GM23338 (cell line): Measurements from ENCODE around the gene ZNF583. TPM values are rescaled to one million over a fixed set of nuclear protein-coding genes. Genes with fewer than 3 reads are reported as not detected.

Experiments used
- ATAC-seq: fragments of 200-7000 bp; cut with Tn5 transposase; 3 replicates; pipeline ENCODE4 v1.9.1; 2020
- DNase-seq: peaks from one replicate; pipeline ENCODE4 v3.0.0-alpha.2; 2015; ENCODE audit warnings: low spot score
- H2AFZ ChIP-seq: fragments of 200-600 bp; sonication (generic); 2 replicates; pipeline ENCODE4 v1.8.0; 2016; ENCODE audit warnings: antibody characterized with exemption, mild to moderate bottlenecking, moderate library complexity
- H3F3A ChIP-seq: fragments of 200-600 bp; sonication (generic); replicated peaks from 2 replicates; pipeline ENCODE4 v1.8.0; 2017; ENCODE audit warnings: antibody characterized with exemption, mixed run types, low read depth
- H3K27ac ChIP-seq: fragments of 200-600 bp; sonication (generic); 2 replicates; pipeline ENCODE4 v1.6.1; 2016; ENCODE audit warnings: low read depth
- H3K27me3 ChIP-seq: fragments of 200-600 bp; sonication (generic); 2 replicates; pipeline ENCODE4 v1.8.0; 2016; ENCODE audit warnings: mild to moderate bottlenecking, mixed run types, moderate library complexity; ENCODE audit not compliant: insufficient read depth
- H3K36me3 ChIP-seq: fragments of 200-600 bp; sonication (generic); 2 replicates; pipeline ENCODE4 v1.8.0; 2016; ENCODE audit warnings: mild to moderate bottlenecking; ENCODE audit not compliant: insufficient read depth
- H3K4me1 ChIP-seq: fragments of 200-600 bp; sonication (generic); 2 replicates; pipeline ENCODE4 v1.8.0; 2016; ENCODE audit warnings: mild to moderate bottlenecking, moderate library complexity; ENCODE audit not compliant: insufficient read depth
- H3K4me2 ChIP-seq: fragments of 200-600 bp; sonication (generic); 2 replicates; pipeline ENCODE4 v1.7.1; 2017; ENCODE audit warnings: mixed run types
- H3K4me3 ChIP-seq: fragments of 200-600 bp; sonication (generic); 2 replicates; pipeline ENCODE4 v1.6.1; 2016; ENCODE audit warnings: mixed run types
- H3K79me2 ChIP-seq: fragments of 200-600 bp; sonication (generic); replicated peaks from 2 replicates; pipeline ENCODE4 v1.8.0; 2017; ENCODE audit warnings: mild to moderate bottlenecking; ENCODE audit not compliant: insufficient read depth
- H3K9me2 ChIP-seq: fragments of 200-600 bp; sonication (generic); 2 replicates; pipeline ENCODE4 v1.8.0; 2017; ENCODE audit not compliant: insufficient read depth
- H4K20me1 ChIP-seq: fragments of 200-600 bp; sonication (generic); replicated peaks from 2 replicates; pipeline ENCODE4 v1.8.0; 2017; ENCODE audit warnings: mild to moderate bottlenecking; ENCODE audit not compliant: insufficient read depth
- H3K27ac Mint-ChIP-seq: 2 replicates; pipeline ENCODE4 v1.8.0; 2020; ENCODE audit warnings: inconsistent platforms, mild to moderate bottlenecking, moderate library complexity, mixed read lengths
- H3K27me3 Mint-ChIP-seq: 3 replicates; pipeline ENCODE4 v1.8.0; 2022; ENCODE audit warnings: low read depth, mild to moderate bottlenecking, moderate library complexity, mixed read lengths, inconsistent platforms; ENCODE audit not compliant: insufficient read depth, poor library complexity
- H3K36me3 Mint-ChIP-seq: 3 replicates; pipeline ENCODE4 v1.8.0; 2021; ENCODE audit warnings: low read depth, mild to moderate bottlenecking, inconsistent platforms, moderate library complexity, mixed read lengths
- H3K4me1 Mint-ChIP-seq: 3 replicates; pipeline ENCODE4 v1.8.0; 2020; ENCODE audit warnings: mild to moderate bottlenecking, inconsistent platforms, mixed read lengths
- H3K4me3 Mint-ChIP-seq: 3 replicates; pipeline ENCODE4 v1.8.0; 2021; ENCODE audit warnings: moderate library complexity, mild to moderate bottlenecking, inconsistent platforms, mixed read lengths
- H3K9me3 Mint-ChIP-seq: 3 replicates; pipeline ENCODE4 v1.8.0; 2020; ENCODE audit warnings: moderate library complexity, mild to moderate bottlenecking, inconsistent platforms, mixed read lengths
- CTCF ChIP-seq, 2 experiments: fragments of 200-600 bp in 1 of 2; sonication (generic) in 1 of 2; conservative IDR thresholded peaks; 2 replicates each; pipeline versions ENCODE4 v1.5.1 to v1.6.1; 2016 to 2017; ENCODE audit warnings: antibody characterized with exemption in 2 of 2, low read depth in 2 of 2, mild to moderate bottlenecking in 2 of 2, moderate library complexity in 1 of 2
- ETS1 ChIP-seq: IDR thresholded peaks from 2 replicates; pipeline ENCODE4 v1.6.1; 2016; ENCODE audit warnings: antibody characterized with exemption
- EZH2phosphoT487 ChIP-seq: fragments of 200-600 bp; sonication (generic); IDR thresholded peaks from one replicate; pipeline ENCODE4 v1.8.1; 2018; ENCODE audit warnings: antibody characterized with exemption; ENCODE audit not compliant: unreplicated experiment
- JUNB ChIP-seq: IDR thresholded peaks from one replicate; pipeline ENCODE4 v1.6.1; 2016; ENCODE audit warnings: antibody characterized with exemption; ENCODE audit not compliant: unreplicated experiment
- POLR2AphosphoS5 ChIP-seq: IDR thresholded peaks from 2 replicates; pipeline ENCODE4 v1.6.1; 2016; ENCODE audit warnings: antibody characterized with exemption, low read depth
- REST ChIP-seq: IDR thresholded peaks from one replicate; pipeline ENCODE4 v1.6.1; 2018; ENCODE audit warnings: antibody characterized with exemption; ENCODE audit not compliant: unreplicated experiment
- STAT1 ChIP-seq: IDR thresholded peaks from one replicate; pipeline ENCODE4 v1.6.1; 2016; ENCODE audit warnings: antibody characterized with exemption; ENCODE audit not compliant: unreplicated experiment
- ZNF331 ChIP-seq: fragments of 250-450 bp; sonication (Bioruptor Pico); IDR thresholded peaks from 2 replicates; pipeline ENCODE4 v1.5.0; 2020; ENCODE audit warnings: low read depth, mild to moderate bottlenecking, moderate library complexity
- polyA plus RNA-seq: library from polyadenylated mRNA; unstranded; fragments of >200 nt; fragmentation: Nextera tagmentation; extraction: Ambion mirVana; gene quantifications from 2 replicates; pipeline ENCODE4 v1.2.1, GENCODE V29; 2016
- total RNA-seq: library from RNA; depleted of rRNA; stranded (reverse); fragments of >200 nt; shearing (Covaris generic); gene quantifications from 2 replicates; pipeline ENCODE4 v1.2.3, GENCODE V29; 2014

Gene ZNF583
- total and polyA plus RNA-seq, 2 experiments from 2014 or later: 2.4 to 6.3 TPM

- no peak for TF ChIP-seq REST
- TF ChIP-seq CTCF (conservative IDR thresholded peaks at IDR 0.05; ENCODE audit: low read depth in 2 of 2): no peak
- no peak for TF ChIP-seq ETS1
- no peak for TF ChIP-seq POLR2AphosphoS5
- TF ChIP-seq ZNF331 (CRISPR knock-in tag): no peak
- TF ChIP-seq EZH2phosphoT487: no peak
- TF ChIP-seq STAT1: no peak
These were observed 47.2 kb upstream of the ZNF583 start (continued) for GRCh38 chr19:56356944-56357343.

GRCh38 chr19:56360841-56361240 is 43.3 kb upstream of the ZNF583 start:
- no peaks in the 10 kb centered on the region for H3K27me3 Mint-ChIP-seq
- DNase-seq (no peak), ATAC-seq (no peak)
- H3K36me3 ChIP-seq: peaks cover 8% of the 10 kb centered on the region; the same call in 1 of the 2 replicates
- no peak overlapping the region for H3K4me2 ChIP-seq
- H3K27ac Mint-ChIP-seq: no peak overlapping the region
- H3F3A ChIP-seq: no peaks in the 10 kb centered on the region
- H3K9me3 Mint-ChIP-seq: peaks cover 26% of the 10 kb centered on the region
- no peak overlapping the region for H2AFZ ChIP-seq
- no peaks in the 10 kb centered on the region for H3K4me1 Mint-ChIP-seq
- no peaks in the 10 kb centered on the region for H4K20me1 ChIP-seq
- H3K27me3 ChIP-seq: no peaks in the 10 kb centered on the region
- H3K4me3 Mint-ChIP-seq: no peak overlapping the region
- H3K27ac ChIP-seq: no peak overlapping the region
- no peak for TF ChIP-seq JUNB
- H3K36me3 Mint-ChIP-seq: peaks cover 72% of the 10 kb centered on the region
- H3K4me1 ChIP-seq: no peaks in the 10 kb centered on the region
- no peak overlapping the region for H3K4me3 ChIP-seq
- peaks cover 3% of the 10 kb centered on the region; the same call in 1 of the 2 replicates for H3K9me2 ChIP-seq
- no peaks in the 10 kb centered on the region for H3K79me2 ChIP-seq
